GM18505 (cell line): ENCODE measurements around the gene SCUBE1.

Experiments
- ATAC-seq: cut with Tn5 transposase; IDR thresholded peaks from one replicate; pipeline ENCODE4 v1.9.1; 2021; ENCODE audit not compliant: unreplicated experiment
- POLR2A ChIP-seq: IDR thresholded peaks from 4 replicates; pipeline ENCODE4 v1.6.1; 2011; ENCODE audit warnings: borderline replicate concordance; ENCODE audit not compliant: insufficient read depth, insufficient read length; ENCODE audit errors: extremely low read depth

The SCUBE1 gene

GRCh38 chr22:43313244-43313889, 29.8 kb downstream of the SCUBE1 start:
- ATAC-seq, result no peak

GRCh38 chr22:43312608-43313007, 30.6 kb downstream of the SCUBE1 start:
- no peak for TF ChIP-seq POLR2A
- ATAC-seq, result no peak

More at GRCh38 chr22:43313244-43313889, 29.8 kb downstream of the SCUBE1 start:
- TF ChIP-seq POLR2A, result no peak

- ATAC-seq, result no peak
Measured at GRCh38 chr22:43310798-43311197, 32.4 kb downstream of the SCUBE1 start.

GRCh38 chr22:43310311-43310710, 32.9 kb downstream of the SCUBE1 start:
- no peak for TF ChIP-seq POLR2A
- no peak for ATAC-seq

More at GRCh38 chr22:43310798-43311197, 32.4 kb downstream of the SCUBE1 start:
- TF ChIP-seq POLR2A, result no peak

GRCh38 chr22:43308836-43309235, 34.3 kb downstream of the SCUBE1 start:
- no peak for TF ChIP-seq POLR2A
- ATAC-seq, result no peak

GRCh38 chr22:43308060-43308830, 34.9 kb downstream of the SCUBE1 start:
- no peak for TF ChIP-seq POLR2A
- ATAC-seq, result no peak

GRCh38 chr22:43305806-43306205, 37.4 kb downstream of the SCUBE1 start:
- TF ChIP-seq POLR2A, result no peak

GRCh38 chr22:43304831-43305590, 38.2 kb downstream of the SCUBE1 start:
- no peak for TF ChIP-seq POLR2A
- ATAC-seq, result no peak

More at GRCh38 chr22:43305806-43306205, 37.4 kb downstream of the SCUBE1 start:
- ATAC-seq, result no peak

GRCh38 chr22:43303751-43304150, 39.4 kb downstream of the SCUBE1 start:
- no peak for TF ChIP-seq POLR2A
- no peak for ATAC-seq

GRCh38 chr22:43303166-43303565, 40.0 kb downstream of the SCUBE1 start:
- no peak for ATAC-seq

GRCh38 chr22:43302531-43303041, 40.6 kb downstream of the SCUBE1 start:
- no peak for TF ChIP-seq POLR2A
- no peak for ATAC-seq

More at GRCh38 chr22:43303166-43303565, 40.0 kb downstream of the SCUBE1 start:
- TF ChIP-seq POLR2A, result no peak

GRCh38 chr22:43301866-43302265, 41.3 kb downstream of the SCUBE1 start:
- no peak for ATAC-seq
- TF ChIP-seq POLR2A, result no peak
